Thyroid gland (tissue), 4 donors: Measurements from ENCODE around the gene COCH. TPM values are rescaled to one million over a fixed set of nuclear protein-coding genes. Genes with fewer than 3 reads are reported as not detected.

Source experiments
- DNase-seq, 2 donors: peaks; one replicate each; pipeline ENCODE4 v3.0.0-alpha.2; 2019
- H3K27ac ChIP-seq, 3 donors: fragments of 200-600 bp; sonication (generic); 1 replicate in 2 of 3; 2 replicates in 1 of 3; pipeline ENCODE4 v1.5.1; 2016 to 2019; ENCODE audit warnings: mild to moderate bottlenecking in 1 of 3, moderate library complexity in 1 of 3
- H3K27me3 ChIP-seq: fragments of 200-600 bp; sonication (generic); one replicate; pipeline ENCODE4 v1.5.1; 2019
- H3K36me3 ChIP-seq, 2 donors: fragments of 200-600 bp; sonication (generic); one replicate each; pipeline ENCODE4 v1.5.1; 2016 to 2019
- H3K4me1 ChIP-seq, 2 donors: fragments of 200-600 bp; sonication (generic); one replicate each; pipeline ENCODE4 v1.5.1; 2017 to 2019
- H3K4me3 ChIP-seq, 3 donors: fragments of 200-600 bp; sonication (generic); replicated peaks in 1 of 3; 1 replicate in 2 of 3; 2 replicates in 1 of 3; pipeline ENCODE4 v1.5.1; 2016; ENCODE audit warnings: mild to moderate bottlenecking in 1 of 3
- H3K9me3 ChIP-seq: fragments of 200-600 bp; sonication (generic); one replicate; pipeline ENCODE4 v1.5.1; 2017
- POLR2A ChIP-seq, 2 donors: fragments of 450-650 bp; IDR thresholded peaks; one replicate each; pipeline ENCODE4 v1.6.1; 2017; ENCODE audit warnings: antibody characterized with exemption in 2 of 2, mild to moderate bottlenecking in 2 of 2, moderate library complexity in 1 of 2
- WGBS, 2 donors: methylation state at CpG; one replicate each; pipeline ENCODE4 v1.1.5; 2017; 5-methylcytosine and 5-hydroxymethylcytosine counted together
- intact Hi-C: fragments of 100-400 bp; cut with DNase I; formaldehyde crosslinking; loops from one replicate; pipeline ENCODE4 v1.15.1; 2023
- total RNA-seq, 4 donors: library from RNA; depleted of rRNA; stranded (reverse); fragments of >200 nt; gene quantifications; one replicate each; pipeline ENCODE4 v1.2.3, GENCODE V29; 2016
- TF ChIP-seq, protein P1 (sequence below), 6 experiments: fragments of 200-600 bp in 3 of 6; fragments of 450-650 bp in 3 of 6; sonication (generic) in 3 of 6; IDR thresholded peaks; one replicate each; pipeline ENCODE4 v1.5.1; 2016 to 2019; ENCODE audit warnings: antibody characterized with exemption in 6 of 6, mild to moderate bottlenecking in 2 of 6, inconsistent platforms in 1 of 6, moderate library complexity in 1 of 6

COCH gene
- total RNA-seq, 4 donors from 2014 or later, result 0.40 to 1.7 (median 1.2) TPM

DNA sequence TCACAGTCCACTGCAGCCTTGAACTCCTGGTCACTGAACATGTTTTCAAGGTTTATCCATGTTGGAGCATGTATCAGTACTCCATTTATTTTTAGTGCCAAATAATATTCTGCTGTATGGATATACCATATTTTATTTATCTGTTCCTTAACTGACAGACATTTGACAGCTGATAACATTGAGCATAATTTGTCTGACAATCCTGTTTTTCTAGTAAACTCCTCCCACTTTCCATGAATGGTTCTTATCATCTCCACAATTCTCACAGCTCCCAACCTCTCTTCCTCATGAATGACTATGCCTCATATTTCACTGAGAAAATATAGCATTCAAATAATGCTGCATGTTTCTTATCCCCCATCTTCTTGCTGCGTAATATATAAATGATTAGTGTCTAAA is 33.3 kb downstream of the COCH start:
- H3K27me3 ChIP-seq, result no peaks in the 10 kb centered on the region
- WGBS, 2 donors, result 98 to 100% methylated on average over 1 of the region's 1 CpG
- no peaks in the 10 kb centered on the region for H3K4me1 ChIP-seq
- H3K36me3 ChIP-seq, result peaks cover 0 to 4% of the 10 kb centered on the region in 2 donors
- H3K4me3 ChIP-seq, result no peak overlapping the region
- no peak overlapping the region for H3K27ac ChIP-seq
- no peak for DNase-seq
- intact Hi-C loops, result no loop called here
- TF ChIP-seq POLR2A (IDR thresholded peaks at IDR 0.05), result no peak
- TF ChIP-seq, protein P1, sequence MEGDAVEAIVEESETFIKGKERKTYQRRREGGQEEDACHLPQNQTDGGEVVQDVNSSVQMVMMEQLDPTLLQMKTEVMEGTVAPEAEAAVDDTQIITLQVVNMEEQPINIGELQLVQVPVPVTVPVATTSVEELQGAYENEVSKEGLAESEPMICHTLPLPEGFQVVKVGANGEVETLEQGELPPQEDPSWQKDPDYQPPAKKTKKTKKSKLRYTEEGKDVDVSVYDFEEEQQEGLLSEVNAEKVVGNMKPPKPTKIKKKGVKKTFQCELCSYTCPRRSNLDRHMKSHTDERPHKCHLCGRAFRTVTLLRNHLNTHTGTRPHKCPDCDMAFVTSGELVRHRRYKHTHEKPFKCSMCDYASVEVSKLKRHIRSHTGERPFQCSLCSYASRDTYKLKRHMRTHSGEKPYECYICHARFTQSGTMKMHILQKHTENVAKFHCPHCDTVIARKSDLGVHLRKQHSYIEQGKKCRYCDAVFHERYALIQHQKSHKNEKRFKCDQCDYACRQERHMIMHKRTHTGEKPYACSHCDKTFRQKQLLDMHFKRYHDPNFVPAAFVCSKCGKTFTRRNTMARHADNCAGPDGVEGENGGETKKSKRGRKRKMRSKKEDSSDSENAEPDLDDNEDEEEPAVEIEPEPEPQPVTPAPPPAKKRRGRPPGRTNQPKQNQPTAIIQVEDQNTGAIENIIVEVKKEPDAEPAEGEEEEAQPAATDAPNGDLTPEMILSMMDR (IDR thresholded peaks at IDR 0.05), result no peak
- no peaks in the 10 kb centered on the region for H3K9me3 ChIP-seq

DNA sequence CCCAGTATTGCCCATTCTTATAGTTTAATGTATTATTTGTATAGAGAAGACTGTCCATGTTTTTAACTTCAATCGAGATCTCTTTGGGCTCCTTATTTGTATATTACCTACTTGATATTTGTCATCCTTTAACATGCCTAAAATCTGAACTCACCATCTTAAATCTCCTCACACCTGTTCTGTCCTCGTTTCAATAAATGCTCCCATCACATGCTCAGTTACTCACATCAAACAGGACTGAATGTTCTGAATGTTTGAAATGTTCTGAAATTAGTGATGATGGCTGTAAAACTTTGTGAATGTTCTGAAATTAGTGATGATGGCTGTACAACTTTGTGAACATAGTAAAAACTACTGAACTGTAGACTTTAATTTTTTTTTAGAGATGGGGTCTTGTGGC is 34.5 kb downstream of the COCH start:
- Histone ChIP-seq H3K27me3 (no peaks in the 10 kb centered on the region), H3K4me1 (no peaks in the 10 kb centered on the region), H3K4me3 (no peak overlapping the region), H3K36me3 (peaks cover 0 to 4% of the 10 kb centered on the region in 2 donors), H3K9me3 (no peaks in the 10 kb centered on the region), H3K27ac (no peak overlapping the region)
- intact Hi-C loops, result no loop called here
- DNase-seq, result no peak
- TF ChIP-seq POLR2A (IDR thresholded peaks at IDR 0.05), result no peak
- TF ChIP-seq, protein P1 (IDR thresholded peaks at IDR 0.05), result no peak
- 89 to 93% methylated on average over 2 of the region's 2 CpGs for WGBS, 2 donors

DNA sequence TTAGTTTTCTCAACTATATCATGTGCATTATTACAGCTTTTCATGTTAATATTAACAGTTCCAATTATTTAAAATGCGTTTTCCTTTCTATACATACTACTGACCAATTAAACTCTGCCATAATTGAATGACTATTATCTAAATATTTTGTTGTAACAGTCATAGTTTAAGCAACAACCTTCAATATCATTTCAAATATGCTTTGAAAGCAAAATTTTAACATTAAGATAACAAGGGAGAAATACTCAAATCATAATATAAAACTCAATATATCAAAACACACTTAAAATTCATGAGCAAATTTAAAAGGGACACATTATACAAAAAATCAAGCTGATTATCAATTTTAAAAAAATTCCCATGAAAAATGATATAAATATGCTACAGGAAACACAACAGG is 40.5 kb downstream of the COCH start:
- no peak overlapping the region for H3K4me3 ChIP-seq
- TF ChIP-seq, protein P1 (IDR thresholded peaks at IDR 0.05), result no peak
- no peak for TF ChIP-seq POLR2A (IDR thresholded peaks at IDR 0.05)
- H3K4me1 ChIP-seq, result peaks cover 0 to 8% of the 10 kb centered on the region in 2 donors
- WGBS, 2 donors, result 97 to 99% methylated on average over 1 of the region's 1 CpG
- no peak for DNase-seq
- H3K27ac ChIP-seq, result no peak overlapping the region
- no peaks in the 10 kb centered on the region for H3K9me3 ChIP-seq
- no peaks in the 10 kb centered on the region for H3K27me3 ChIP-seq
- intact Hi-C loops, result no loop called here
- H3K36me3 ChIP-seq, result peaks cover 0 to 4% of the 10 kb centered on the region in 2 donors

DNA sequence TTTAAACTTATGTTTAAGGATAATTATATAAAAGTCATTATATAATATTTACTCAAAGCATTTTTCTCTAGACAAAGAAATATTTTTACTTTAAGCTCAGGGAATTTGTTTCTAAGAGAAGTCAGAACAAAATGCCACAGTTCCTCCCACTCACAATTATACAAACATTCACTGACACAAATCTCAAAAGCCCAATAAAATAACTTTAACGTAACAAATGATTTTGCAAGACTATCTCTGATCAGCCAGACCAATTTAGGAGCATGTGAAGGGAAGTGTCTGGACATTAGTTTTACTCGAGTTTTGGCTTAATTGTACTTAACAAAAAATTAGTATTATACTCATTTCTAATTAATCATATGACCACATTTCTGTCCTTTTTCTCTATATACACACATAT is 41.2 kb downstream of the COCH start:
- Histone ChIP-seq H3K36me3 (peaks cover 0 to 4% of the 10 kb centered on the region in 2 donors), H3K4me1 (peaks cover 0 to 8% of the 10 kb centered on the region in 2 donors), H3K27ac (no peak overlapping the region), H3K9me3 (no peaks in the 10 kb centered on the region), H3K27me3 (no peaks in the 10 kb centered on the region), H3K4me3 (no peak overlapping the region)
- DNase-seq, result no peak
- WGBS, 2 donors, result 47 to 56% methylated on average over 2 of the region's 2 CpGs
- intact Hi-C loops, result no loop called here
- no peak for TF ChIP-seq POLR2A (IDR thresholded peaks at IDR 0.05)
- TF ChIP-seq, protein P1 (IDR thresholded peaks at IDR 0.05), result no peak

DNA sequence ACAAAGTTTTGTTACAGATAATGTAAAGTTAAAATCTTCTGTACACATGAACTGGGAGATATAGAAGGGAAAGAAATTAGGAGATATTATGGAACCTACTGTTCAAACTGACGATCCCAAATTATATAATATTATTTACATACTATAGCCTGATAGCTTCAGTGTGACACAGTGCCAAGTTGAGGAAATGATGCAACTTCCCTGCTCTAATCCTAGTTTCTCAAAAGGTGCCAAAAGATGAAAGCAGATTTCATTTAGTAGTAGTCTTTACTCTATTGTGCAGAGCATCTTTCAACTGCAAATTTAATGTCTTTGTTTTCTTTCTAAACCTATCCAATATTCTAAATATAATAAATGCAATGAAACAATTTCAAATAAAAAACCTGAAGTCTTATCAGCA is 46.9 kb downstream of the COCH start:
- Histone ChIP-seq H3K36me3 (no peaks in the 10 kb centered on the region), H3K4me3 (no peak overlapping the region), H3K9me3 (no peaks in the 10 kb centered on the region), H3K27me3 (no peaks in the 10 kb centered on the region), H3K4me1 (no peaks in the 10 kb centered on the region), H3K27ac (no peak overlapping the region)
- TF ChIP-seq, protein P1 (IDR thresholded peaks at IDR 0.05), result no peak
- TF ChIP-seq POLR2A (IDR thresholded peaks at IDR 0.05), result no peak
- intact Hi-C loops, result no loop called here
- WGBS, 2 donors, result 72 to 84% methylated on average over 1 of the region's 1 CpG
- no peak for DNase-seq
